Measurements from ENCODE around the gene BMPR1A.
"Not testable (repeated sequence)": the region's sequence is repeated elsewhere in the genome, so short reads cannot be mapped to it uniquely, and the experiment has no call there.

Gene BMPR1A

DNA sequence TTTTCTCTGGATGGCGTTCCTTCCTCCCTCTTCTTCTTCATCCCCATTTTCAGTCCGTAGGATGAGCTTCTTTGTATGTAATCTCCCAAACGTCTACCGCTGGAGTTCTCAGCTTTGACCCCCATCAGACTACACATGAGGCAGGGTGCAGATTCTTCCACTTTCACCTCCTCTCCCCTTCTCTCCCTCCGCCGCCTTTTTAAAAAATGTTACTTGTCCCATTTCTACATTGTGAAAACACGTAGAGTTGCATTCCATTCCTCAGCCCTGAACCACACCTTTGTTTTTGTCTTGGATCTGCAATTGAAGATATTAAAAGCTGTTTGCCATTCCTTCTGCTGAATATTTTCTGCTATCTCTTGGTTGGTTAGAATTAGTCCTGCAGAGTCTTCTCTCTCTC is 218.1 kb downstream of the BMPR1A start:
- no peak for DNase-seq

DNA sequence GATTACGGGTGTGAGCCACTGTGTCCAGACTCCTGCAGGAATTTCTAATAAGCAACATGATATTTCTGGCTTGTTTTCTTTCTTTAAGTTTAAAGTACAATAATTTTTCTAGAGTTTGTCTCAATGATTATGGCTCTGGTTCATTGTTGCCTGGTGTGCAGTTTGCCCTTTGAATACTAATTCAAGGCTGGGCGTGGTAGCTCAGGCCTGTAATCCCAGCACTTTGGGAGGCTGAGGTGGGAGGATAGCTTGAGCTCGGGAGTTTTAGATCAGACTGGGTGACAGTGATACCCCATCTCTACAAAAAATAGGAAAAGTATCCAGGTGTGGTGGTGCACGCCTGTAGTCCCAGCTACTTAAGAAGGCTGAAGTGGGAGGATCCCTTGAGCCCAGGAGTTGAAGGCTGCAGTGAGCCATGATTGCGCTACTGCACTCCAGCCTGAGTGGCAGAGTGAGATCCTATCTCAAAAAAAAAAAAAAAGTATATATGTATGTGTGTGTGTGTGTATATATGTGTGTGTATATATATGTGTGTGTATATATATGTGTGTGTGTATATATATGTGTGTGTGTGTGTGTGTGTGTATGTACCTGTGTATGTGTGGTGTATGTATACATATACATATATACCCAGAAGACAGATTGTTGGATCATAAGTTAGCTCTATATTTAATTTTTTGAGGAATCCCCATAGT is 220.1 kb downstream of the BMPR1A start:
- DNase-seq: no peak

DNA sequence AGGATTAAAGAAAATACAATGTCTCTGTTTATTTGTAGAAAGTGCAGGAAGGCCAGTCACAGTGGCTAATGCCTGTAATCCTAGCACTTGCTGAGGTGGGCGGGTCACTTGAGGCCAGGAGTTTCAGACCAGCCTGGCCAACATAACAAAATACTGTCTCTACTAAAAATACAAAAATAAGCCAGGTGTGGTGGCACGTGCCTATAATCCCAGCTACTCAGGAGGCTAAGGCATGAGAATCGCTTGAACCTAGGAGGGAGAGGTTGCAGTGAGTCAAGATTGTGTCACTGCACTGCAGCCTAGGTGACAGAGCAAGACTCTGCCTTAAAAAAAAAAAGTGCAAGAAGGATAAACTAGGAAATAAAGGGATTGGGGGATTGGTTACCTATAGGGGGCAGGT is 222.0 kb downstream of the BMPR1A start:
- not testable (repeated sequence) for DNase-seq

- DNase-seq: no peak
These were observed 222.9 kb downstream of the BMPR1A start for GRCh38 chr10:86979296-86979818.

GRCh38 chr10:86979977-86980448 is 223.6 kb downstream of the BMPR1A start:
- DNase-seq: no peak

- DNase-seq: not testable (repeated sequence)
These were observed 224.6 kb downstream of the BMPR1A start for GRCh38 chr10:86981020-86981419.

GRCh38 chr10:86981716-86982115 is 225.3 kb downstream of the BMPR1A start:
- no peak for DNase-seq
